Inferior parietal cortex (tissue), 1 donor: Measurements from ENCODE around the gene TACSTD2.
"Not testable (repeated sequence)": the region's sequence is repeated elsewhere in the genome, so short reads cannot be mapped to it uniquely, and the experiment has no call there.

Experiments
- DNase-seq: peaks from one replicate; pipeline ENCODE4 v3.0.0-alpha.2; 2016; ENCODE audit errors: extremely low spot score

Gene TACSTD2, protein sequence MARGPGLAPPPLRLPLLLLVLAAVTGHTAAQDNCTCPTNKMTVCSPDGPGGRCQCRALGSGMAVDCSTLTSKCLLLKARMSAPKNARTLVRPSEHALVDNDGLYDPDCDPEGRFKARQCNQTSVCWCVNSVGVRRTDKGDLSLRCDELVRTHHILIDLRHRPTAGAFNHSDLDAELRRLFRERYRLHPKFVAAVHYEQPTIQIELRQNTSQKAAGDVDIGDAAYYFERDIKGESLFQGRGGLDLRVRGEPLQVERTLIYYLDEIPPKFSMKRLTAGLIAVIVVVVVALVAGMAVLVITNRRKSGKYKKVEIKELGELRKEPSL

DNA sequence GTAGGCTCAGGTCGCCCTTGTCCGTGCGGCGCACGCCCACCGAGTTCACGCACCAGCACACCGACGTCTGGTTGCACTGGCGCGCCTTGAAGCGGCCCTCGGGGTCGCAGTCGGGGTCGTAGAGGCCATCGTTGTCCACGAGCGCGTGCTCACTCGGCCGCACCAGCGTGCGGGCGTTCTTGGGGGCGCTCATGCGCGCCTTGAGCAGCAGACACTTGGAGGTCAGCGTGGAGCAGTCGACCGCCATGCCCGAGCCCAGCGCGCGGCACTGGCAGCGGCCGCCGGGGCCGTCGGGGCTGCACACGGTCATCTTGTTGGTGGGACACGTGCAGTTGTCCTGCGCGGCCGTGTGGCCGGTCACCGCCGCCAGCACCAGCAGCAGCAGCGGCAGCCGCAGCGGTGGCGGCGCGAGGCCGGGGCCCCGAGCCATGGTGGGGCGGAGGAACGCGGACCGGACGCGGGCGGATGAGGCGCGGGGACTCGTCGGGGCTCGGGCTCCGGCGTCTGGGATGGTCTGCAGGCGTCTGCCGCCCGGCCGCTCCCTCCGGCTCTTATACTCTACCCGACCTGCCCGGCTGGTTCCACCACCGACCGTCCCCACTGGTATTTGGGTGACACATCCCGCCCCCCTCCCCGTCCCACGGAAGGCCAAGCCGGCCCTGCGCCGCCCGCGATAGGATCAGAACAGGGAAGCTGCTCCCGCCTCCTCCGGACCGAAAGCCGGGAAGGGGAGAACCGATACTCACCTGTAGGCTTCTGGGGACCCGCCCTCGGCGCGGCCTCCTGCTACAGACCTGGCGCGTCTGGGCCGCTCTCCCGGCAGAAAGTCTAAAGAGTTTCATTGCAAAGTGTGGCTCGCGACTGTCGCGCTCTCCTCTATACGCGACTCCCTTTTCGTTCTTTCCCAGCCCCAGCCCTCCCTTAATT is at the start of gene TACSTD2:
TSS of gene TACSTD2 (minus strand) at position 526 of the 927 bp plus-strand sequence. CDS start at position 430, 96 bp downstream.
- no peak for DNase-seq

DNA sequence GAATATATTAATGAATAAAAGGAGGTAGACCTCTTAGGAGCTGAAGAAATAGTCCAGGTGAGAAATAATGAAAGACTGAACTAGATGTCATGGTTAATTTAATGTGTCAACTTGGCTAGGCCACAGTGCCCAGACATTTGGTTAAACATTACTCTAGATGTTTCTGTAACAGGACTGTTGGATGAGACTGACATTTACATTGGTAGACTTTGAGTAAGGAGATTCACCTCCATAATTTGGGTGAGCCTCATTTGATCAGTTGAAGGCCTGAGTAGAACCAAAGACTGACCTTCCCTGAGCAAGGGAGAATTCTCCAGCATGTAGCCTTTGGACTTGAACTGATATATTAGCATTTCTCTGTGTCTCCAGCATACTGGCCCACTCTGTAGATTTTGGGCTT is 49.2 kb upstream of the TACSTD2 start:
- no peak for DNase-seq

DNA sequence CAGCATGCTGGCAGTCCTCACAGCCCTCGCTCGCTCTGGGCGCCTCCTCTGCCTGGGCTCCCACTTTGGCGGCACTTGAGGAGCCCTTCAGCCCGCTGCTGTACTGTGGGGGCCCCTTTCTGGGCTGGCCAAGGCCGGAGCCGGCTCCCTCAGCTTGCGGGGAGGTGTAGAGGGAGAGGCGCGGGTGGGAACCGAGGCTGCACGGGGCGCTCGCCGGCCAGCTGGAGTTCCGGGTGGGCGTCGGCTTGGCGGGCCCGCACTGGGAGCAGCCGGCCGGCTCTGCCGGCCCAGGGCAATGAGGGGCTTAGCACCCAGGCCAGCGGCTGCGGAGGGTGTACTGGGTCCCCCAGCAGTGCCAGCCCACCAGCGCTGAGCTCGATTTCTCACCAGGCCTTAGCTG is 46.2 kb upstream of the TACSTD2 start:
- not testable (repeated sequence) for DNase-seq

DNA sequence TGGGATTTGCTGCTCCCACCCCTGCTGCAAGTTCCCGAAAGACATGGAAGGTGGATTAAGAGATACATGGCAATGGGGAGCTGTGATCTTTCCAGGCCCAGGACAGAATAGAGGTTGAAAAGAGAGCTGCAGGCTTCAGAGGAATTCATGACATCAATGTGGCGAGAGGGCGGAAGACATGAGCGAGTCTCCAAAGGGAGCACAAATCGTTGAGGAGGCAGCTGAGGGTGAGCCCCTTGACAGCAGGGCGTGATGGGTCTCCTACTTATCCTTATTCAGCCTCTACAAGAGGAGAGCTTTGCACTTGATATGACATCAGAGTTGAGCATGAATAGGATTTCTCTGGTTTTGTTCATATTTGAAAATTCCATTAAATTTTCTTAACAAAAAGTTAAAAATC is 45.5 kb upstream of the TACSTD2 start:
- DNase-seq: no peak

DNA sequence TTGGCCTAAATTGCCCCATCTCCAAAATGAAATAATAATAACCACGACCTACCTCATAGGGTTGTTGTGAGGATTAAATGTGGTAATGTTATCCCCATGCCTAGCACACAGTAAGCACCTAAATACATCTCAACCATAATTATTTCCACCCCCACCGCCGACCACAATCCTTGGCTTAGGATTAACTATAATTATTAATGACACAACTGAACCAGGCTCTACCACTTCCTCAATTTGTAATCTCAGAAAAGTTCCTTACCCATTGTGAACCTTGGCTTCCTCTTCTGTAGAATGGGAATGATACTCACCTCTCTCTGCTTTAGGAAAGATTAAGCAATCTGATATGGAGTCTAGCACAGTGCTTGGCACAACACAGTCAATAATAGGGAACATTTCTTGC is 44.3 kb upstream of the TACSTD2 start:
- no peak for DNase-seq

DNA sequence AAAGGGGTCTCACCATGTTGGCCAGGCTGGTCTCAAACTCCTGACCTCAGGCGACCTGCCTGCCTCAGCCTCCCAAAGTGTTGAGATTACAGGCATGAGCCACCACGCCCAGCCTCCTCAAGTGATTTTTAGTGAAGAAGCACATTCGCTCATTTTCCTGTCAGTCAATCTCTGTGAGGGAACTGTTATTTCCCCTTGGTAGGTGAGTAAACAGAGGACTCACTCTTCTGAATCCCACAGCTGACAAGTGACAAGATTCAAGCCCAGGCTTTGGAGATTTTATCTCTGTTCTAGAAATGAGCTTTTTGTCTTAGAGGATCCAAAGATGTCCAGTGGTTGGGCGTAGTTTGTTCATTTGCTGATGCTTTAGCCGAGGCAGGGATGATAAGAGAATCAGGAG is 43.9 kb upstream of the TACSTD2 start:
- DNase-seq: no peak

DNA sequence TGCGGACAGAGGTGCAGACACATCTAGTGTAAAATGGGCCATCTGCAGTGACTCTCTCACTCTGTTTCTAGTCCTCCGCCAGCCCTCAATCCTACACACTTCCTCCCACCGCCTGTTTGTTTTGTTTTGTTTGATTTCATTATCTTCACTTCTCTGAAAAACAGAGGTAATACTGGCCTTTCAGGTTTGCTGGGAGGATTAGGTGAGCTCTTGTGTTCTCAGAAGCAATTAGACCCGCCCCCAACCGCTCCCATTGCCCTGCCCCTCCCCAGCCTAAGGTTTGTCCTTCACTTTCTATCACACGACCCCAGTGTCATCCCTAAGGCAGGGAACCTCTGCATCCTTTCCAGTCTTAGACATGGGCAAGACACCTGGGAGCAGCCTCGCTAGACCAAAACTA is 43.2 kb upstream of the TACSTD2 start:
- DNase-seq: no peak

DNA sequence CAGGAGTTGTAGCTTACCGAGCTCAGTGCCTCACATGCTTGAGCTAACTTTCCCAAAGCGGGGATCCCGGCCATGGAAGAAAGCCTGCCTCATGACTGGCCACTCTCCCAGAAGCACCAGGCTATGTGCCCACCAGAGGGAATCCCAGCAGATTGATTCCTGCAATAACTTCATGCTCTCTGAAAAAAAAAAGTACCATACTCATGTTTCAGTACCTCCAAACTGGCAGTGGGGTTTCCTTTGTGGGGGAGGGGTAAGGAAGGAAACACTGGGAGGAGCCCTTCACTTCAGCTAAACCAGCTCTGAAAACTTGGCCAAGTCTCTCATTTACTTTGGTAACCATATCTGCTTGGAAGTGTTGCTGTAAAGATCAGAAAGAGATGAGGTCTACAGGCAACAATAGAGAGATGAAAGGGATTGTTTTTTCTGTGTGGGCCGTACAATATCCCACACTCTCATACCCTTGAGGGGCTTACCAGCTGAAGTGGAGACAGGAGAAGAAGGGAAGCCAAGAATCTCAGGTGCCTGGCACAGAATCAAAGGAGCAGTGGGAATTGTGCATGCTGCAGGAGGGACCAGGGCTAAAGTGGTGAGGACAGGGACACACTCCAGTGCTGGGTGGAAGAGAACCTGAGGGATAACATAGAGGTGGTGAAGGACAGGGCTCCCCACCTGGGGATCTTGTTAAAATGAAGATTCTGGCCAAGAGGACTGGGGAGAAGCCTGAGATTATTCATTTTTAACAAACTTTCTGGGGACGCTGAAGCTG is 42.4 kb upstream of the TACSTD2 start:
- no peak for DNase-seq

DNA sequence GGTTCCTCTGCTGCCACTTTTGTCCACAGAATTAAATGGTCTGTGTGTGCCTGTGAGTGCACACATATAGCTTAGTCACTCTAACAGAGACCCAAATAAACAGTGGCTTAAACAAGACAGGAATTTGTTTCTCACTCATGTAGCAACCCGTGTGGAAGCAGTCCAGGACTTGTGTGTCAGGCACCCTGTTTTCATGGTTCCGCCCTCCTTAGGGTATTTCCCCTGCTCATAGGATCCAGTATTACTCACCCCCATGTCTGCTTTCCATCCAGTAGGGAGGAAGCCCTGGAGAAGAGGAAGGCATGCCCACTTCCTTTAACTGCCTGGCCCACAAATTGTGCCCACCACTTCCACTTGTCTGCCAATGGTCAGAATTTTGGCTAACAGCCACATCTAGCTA is 41.3 kb upstream of the TACSTD2 start:
- no peak for DNase-seq

DNA sequence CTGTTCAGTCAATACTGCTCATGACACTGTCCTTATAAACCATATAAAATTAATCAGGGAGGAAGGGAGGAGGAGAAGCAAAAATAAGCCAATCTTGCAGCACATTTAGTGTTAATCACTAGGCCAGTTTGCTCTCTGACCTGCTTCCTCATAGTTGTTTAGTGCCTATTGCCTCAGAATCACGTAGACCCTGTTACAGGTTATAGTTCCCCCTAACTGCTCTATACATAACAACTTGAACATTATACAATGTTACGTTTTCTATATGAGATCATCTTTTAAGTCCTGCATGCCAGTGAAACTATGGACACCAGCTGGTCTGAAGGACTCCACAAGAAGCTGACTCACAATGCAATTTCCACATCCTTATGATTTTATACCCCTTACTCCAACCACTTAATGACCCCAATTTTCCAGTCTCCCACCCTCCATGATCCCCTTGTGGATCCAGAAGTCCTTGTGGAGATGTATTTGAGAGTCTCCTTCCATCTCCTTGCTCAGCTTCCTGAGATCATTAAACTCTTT is 34.9 kb upstream of the TACSTD2 start:
- no peak for DNase-seq

DNA sequence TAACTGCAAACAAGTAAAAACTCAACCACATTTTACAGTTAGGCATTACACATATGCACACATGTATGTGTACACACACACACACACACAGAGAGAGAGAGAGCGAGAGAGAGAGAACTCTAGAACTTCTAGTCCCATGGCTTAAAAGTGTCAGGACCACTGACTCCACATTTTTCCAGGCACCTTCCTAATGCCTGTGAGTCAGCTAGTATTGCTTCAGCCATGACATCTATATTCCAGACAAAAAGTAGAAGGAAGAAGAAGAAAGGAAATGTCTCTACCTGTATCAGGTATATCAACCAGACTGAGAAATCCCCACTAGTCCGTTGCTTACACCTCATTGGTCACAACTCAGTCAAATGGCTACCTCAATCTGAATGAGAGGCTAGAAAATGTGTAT is 31.9 kb upstream of the TACSTD2 start:
- DNase-seq: no peak

DNA sequence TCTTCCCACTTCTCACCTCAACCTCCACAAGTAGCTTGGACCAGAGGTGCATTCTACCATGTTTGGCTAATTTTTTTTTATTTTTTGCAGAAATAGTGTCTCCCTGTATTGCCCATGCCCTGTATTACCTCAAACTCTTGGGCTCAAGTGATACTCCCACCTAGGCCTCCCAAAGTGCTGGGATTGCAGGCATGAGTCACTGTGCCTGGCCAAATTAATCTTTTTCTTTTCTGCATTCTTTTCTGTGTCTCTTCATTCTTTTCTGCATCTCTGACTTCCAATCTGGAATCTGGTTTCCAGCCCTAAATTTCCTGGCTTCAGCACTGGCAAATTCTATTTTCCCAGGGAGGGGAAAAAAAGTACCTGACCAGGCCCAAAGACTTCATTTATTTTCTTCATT is 31.2 kb upstream of the TACSTD2 start:
- no peak for DNase-seq

DNA sequence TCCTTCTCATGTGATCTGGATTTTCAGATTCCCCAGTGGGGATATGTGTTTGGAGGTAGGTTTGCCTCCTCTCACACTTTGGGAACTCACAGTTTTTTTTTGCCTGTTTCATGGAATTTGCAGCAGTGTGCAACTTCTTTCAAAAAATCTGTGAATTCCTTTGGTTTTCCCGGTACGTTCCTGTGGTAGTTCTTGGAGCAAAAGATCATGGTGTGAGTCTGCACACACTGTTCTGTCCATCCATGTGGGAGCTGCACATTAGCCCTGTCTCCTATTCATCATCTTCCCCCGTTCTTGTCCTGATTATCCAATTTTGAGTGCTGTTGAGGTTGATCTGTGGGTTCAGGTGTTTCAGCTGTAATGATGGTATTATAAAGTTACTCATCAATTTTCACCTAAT is 30.3 kb upstream of the TACSTD2 start:
- DNase-seq: no peak

DNA sequence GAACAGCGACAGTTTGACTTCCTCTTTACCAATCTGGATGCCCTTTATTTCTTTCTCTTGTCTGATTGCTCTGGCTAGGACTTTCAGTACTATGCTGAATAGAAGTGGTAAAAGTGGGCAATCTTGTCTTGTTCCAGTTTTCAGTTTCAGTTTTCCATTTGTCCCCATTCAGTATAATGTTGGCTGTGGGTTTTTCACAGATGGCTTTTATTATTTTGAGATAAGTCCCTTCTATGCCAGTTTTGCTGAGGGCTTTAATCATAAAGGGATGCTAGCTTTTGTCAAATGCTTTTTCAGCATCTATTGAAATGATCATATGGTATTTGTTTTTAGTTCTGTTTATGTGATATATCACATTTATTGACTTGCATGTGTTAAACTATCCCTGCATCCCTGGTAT is 24.9 kb upstream of the TACSTD2 start:
- DNase-seq: not testable (repeated sequence)

DNA sequence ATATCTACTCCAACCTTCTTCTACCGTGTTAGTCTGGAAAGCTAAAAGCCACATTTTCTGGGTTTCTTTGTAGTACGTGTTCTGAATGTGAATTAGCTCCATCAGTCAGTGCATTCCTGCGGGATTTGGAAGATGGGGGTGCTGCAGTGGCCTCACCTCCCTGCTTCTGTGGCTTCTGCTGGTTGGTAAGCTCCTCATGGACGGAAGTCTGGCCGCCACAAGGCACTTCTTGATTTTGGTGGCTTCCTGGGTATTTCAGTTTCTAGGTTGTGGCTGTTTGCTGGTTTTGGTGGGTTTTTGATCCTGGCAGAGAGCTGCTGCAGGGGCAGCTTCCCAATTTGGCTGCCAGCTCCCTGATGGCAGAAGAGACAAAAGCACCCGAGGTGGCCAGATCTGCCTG is 20.9 kb upstream of the TACSTD2 start:
- no peak for DNase-seq

DNA sequence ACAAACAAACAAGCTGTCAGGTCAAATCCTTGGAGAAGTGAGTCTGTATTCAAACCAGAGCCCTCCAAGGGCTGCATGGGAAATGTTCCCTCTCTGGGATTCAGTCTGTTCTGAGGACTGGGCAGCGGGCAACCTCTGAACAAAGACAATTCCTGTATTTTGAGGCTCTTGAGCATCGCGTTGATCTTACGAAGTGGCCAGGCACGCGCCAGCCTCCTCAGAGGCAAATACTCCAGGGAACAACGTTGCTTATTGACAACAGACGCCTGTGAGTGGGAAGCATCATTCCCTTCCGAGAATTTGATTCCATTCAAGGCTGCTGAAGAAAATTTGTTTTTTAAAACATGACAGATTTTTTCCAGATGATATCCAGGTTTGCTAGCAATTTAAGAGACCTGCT is 20.0 kb upstream of the TACSTD2 start:
- DNase-seq: no peak

DNA sequence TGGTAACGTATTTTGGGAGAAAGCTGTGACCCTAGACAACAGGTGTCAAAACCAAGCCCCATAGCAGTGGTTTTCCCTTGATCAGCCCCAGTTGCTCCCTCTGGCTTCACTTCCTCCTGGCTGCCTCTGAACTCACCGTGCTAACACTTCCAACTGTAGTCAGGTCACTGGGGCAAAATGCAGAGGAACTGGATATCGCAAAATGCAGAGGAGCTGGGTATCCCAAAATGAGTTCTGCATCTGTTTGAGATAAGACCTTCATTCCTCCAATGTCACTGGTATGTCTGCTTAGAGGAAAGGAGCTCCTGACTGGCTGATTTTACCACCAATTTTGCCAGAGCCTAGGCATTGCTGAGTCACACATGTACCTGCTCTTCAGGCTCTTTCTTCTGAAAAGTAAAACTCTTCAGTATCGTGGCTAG is 19.6 kb upstream of the TACSTD2 start:
- DNase-seq: no peak

DNA sequence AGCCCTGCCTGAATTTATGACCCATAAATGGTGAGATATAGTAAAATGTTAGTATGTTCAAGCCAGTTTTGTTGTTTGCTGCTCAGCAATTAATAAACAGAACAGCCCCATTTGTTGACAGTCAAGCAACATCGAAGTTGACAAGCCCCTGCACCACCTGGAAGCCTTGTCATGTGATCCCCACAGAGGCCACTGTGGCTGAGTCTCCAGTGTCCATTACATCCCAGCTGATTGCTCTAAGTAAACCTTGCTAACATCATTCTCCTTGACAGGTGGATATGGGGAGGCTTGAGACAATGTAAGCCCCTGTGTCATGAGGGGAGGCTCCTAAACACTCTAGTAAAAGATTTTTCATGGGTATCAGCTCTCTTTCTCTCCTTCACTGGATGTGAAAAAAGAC is 17.5 kb upstream of the TACSTD2 start:
- DNase-seq: no peak

DNA sequence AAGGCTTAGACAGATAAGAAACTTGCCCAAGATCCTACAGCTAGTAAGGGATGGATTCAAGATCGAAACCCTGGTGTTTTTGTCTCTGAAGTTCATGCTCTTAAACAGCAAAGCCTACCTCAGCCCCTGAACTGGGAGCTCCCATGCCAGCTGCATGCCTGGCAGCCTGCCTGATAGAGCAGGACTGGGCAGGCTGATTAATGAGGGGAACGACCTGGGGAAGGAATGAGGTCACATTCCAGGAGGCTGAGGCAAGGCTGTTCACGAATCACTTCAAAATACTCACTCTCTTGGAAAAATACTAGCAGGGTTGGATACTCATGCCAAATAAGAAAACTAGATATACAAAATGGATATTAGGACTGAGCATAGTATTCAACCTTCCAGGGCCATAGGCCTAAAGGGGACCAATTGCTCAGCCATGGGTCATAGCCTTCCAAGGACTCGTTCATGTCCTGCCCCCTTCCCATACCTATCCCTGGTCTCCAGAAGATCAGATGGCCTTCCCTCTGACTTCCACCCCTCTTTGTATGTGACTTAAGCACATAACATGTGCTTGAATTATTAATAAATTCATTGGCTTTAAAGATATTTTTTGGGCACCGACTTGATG is 15.6 kb upstream of the TACSTD2 start:
- DNase-seq: no peak

DNA sequence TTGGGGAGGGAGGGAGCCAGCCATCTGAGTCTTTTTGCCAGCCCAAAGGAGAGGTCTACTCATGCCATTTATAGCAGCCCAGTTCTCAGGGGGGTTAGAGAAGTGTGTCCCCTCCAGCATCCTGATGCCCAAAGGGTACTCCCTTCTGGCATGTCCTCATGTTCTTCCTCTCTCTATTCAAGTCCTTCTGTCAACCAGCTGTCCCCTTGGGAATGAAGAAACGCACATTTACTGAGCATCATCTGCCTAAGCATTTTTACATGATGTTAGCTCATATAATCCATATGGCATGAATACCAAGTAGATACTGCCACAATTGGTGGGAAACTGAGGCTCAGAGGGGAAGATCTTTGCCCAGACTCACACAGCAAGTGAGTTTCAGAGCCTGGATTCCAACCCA is 14.8 kb upstream of the TACSTD2 start:
- DNase-seq: no peak

DNA sequence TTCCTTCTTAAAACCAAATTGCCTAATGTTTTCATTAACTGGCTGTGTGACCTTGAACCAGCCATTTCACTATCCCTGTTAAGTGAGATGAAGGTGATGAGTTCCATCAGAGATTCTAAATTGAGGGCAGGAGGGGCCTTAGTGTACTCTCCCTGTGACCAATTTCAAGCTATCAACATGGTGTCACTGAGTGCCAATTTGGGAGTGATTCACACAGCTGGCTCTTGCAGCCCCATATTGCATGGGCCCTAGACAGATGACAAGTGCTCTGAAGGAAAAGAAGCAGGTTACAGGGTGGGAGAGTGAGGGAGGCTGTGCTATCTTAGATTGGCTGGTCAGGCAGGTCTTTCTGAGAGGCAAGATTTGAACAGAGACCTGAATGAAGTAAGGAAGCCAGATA is 13.0 kb upstream of the TACSTD2 start:
- DNase-seq: no peak

DNA sequence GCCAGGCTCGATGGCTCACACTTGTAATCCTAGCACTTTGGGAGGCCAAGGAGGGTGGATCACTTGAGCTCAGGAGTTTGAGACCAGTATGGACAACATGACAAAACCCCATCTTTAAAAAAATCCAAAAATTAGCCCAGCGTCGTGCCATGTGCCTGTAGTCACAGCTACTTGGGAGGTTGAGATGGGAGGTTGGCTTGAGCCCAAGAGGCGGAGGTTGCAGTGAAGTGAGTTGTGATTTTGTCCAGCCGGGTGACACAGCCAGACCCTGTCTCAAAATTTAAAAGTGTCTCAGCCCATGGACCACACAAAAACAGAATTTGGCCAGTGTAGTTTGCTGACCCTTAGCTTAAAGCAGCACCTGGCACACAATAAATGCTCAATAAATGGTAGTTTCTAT is 11.3 kb upstream of the TACSTD2 start:
- no peak for DNase-seq
